CD4-positive, alpha-beta memory T cell (primary cell): ENCODE results near the gene NDRG4. TPM values are rescaled to one million over a fixed set of nuclear protein-coding genes. Genes with fewer than 3 reads are reported as not detected.

Experiments
- CTCF ChIA-PET: fragments of 350-600 bp; sonication (Branson Sonifier 250); formaldehyde crosslinking; loops from one replicate; lab custom pipeline; 2021; ENCODE audit warnings: inconsistent platforms; ENCODE audit not compliant: partially characterized antibody; lab: Charles Lee
- POLR2A ChIA-PET: fragments of 350-600 bp; sonication (Branson Sonifier 250); formaldehyde crosslinking; loops from one replicate; lab custom pipeline; 2021; ENCODE audit not compliant: partially characterized antibody; lab: Charles Lee
- DNase-seq, 5 donors: peaks; one replicate each; pipeline versions ENCODE4 v3.0.0 to v3.0.0-alpha.2; 2020 to 2022; ENCODE audit warnings: mixed read lengths in 1 of 5
- H3K27ac ChIP-seq: one replicate; pipeline ENCODE4 v1.7.0; 2013; ENCODE audit warnings: low read depth, low read length
- H3K27me3 ChIP-seq: 2 replicates; pipeline ENCODE4 v1.7.0; 2013; ENCODE audit warnings: mild to moderate bottlenecking, low read length, moderate library complexity; ENCODE audit not compliant: insufficient read depth
- H3K36me3 ChIP-seq: 2 replicates; pipeline ENCODE4 v1.7.0; 2013; ENCODE audit warnings: mild to moderate bottlenecking, low read length, moderate library complexity; ENCODE audit not compliant: insufficient read depth
- H3K4me1 ChIP-seq: 2 replicates; pipeline ENCODE4 v1.7.0; 2013; ENCODE audit warnings: mild to moderate bottlenecking, low read length, moderate library complexity; ENCODE audit not compliant: insufficient read depth
- H3K4me3 ChIP-seq, 2 donors: one replicate each; pipeline ENCODE4 v1.7.0; 2013; ENCODE audit warnings: low read length in 2 of 2, mild to moderate bottlenecking in 1 of 2
- H3K9me3 ChIP-seq, 2 donors: one replicate each; pipeline ENCODE4 v1.7.0; 2013; ENCODE audit warnings: low read length in 2 of 2, control low read depth in 1 of 2; ENCODE audit not compliant: control insufficient read depth in 1 of 2
- H3K27ac Mint-ChIP-seq, 7 donors: one replicate each; pipeline ENCODE4 v1.8.0; 2020 to 2021; ENCODE audit warnings: mixed read lengths in 7 of 7, mild to moderate bottlenecking in 6 of 7, inconsistent platforms in 3 of 7, moderate library complexity in 3 of 7
- H3K27me3 Mint-ChIP-seq, 2 donors: one replicate each; pipeline ENCODE4 v1.8.0; 2020 to 2021; ENCODE audit warnings: mixed read lengths in 2 of 2
- H3K36me3 Mint-ChIP-seq, 2 donors: one replicate each; pipeline ENCODE4 v1.8.0; 2020 to 2021; ENCODE audit warnings: mixed read lengths in 2 of 2, inconsistent platforms in 1 of 2, mild to moderate bottlenecking in 1 of 2
- H3K4me1 Mint-ChIP-seq, 4 donors: one replicate each; pipeline ENCODE4 v1.8.0; 2020 to 2021; ENCODE audit warnings: mixed read lengths in 4 of 4, mild to moderate bottlenecking in 1 of 4
- H3K4me3 Mint-ChIP-seq, 8 donors: one replicate each; pipeline ENCODE4 v1.8.0; 2020 to 2021; ENCODE audit warnings: mixed read lengths in 8 of 8, mild to moderate bottlenecking in 7 of 8, moderate library complexity in 6 of 8, inconsistent platforms in 3 of 8
- H3K9me3 Mint-ChIP-seq, 8 donors: one replicate each; pipeline ENCODE4 v1.8.0; 2020 to 2021; ENCODE audit warnings: mixed read lengths in 8 of 8, mild to moderate bottlenecking in 5 of 8, inconsistent platforms in 3 of 8, moderate library complexity in 1 of 8
- intact Hi-C: fragments of 100-400 bp; cut with micrococcal nuclease; formaldehyde crosslinking; loops from one replicate; pipeline ENCODE4 v1.15.1; 2023
- polyA plus RNA-seq, 2 donors: library from polyadenylated mRNA; unstranded; fragments of 300-500 nt; fragmentation: Illumina TruSeq; gene quantifications; one replicate each; pipeline ENCODE4 v1.2.3, GENCODE V29; 2021
- total RNA-seq, 2 experiments: library from RNA; stranded (reverse); gene quantifications; one replicate each; pipeline ENCODE4 v1.2.3, GENCODE V29; 2021

Gene NDRG4
- total and polyA plus RNA-seq, 4 experiments from 2014 or later, result 0.22 to 1.3 (median 1.3) TPM; not detected in 1

DNA sequence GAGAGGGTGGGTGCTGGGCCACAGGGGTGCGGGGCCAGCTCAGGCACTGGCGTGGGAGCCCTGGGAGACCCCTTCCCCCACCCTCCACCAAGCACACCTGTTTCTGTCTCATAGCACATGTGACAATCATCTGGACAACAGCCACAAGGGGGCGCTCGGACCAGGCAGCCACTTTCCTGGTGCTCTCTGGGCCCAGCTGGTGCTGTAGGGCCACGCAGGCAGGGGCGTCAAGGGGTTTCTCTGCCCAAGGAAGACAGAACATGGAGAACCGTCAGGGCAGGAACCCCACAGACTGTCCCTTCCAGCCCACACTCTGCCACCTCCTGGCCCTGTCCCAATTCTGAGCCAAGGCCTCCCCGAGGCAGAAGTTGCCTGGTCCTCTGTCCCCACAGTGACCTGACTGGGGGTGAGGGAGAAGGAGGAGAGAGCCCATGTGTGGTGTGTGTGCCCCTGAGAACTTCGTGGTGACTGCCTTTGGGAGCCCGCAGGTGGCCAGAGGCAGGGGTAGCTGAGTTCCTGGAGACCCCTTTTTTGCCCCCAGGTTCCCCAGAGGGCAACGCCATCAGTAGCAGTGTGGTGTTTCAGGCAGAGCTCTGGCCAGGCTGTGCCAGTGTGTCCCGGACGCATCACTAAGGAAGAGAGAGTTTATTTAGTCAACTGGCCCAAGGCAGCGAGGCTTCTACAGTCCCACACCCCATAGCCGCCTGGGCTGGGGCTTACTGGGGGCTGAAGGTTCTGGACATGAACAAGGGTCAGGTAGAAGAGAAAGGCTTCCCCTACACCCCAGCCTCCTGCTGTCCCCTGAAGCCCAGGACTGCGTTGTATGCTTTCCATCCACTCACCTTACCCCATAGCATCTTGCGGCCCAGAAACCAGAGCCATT is 12.2 kb downstream of the NDRG4 start:
- POLR2A ChIA-PET, result interaction anchor here (1.4 kb wide), 1 partner anchor 244 kb away, joined by 9 read pairs; no protein-coding TSS in a partner anchor
- Mint-ChIP-seq H3K27me3 (no peaks in the 10 kb centered on the region), H3K4me1 (peaks cover 10 to 27% (median 19%) of the 10 kb centered on the region in 4 donors), H3K27ac (peak overlapping the region in 4 of 7 donors; percentile 13 to 80 (median 70)), H3K9me3 (no peaks in the 10 kb centered on the region), H3K36me3 (peaks cover 0 to 3% of the 10 kb centered on the region in 2 donors), H3K4me3 (peak overlapping the region in 2 of 8 donors; percentile 36 to 84)
- Histone ChIP-seq H3K4me3 (no peak overlapping the region), H3K36me3 (no peaks in the 10 kb centered on the region), H3K4me1 (peaks cover 11% of the 10 kb centered on the region), H3K9me3 (no peaks in the 10 kb centered on the region), H3K27ac (no peak overlapping the region), H3K27me3 (no peaks in the 10 kb centered on the region)
- CTCF ChIA-PET, result interaction anchor here (0.9 to 8.2 kb wide), 10 partner anchors 8 to 253 kb away, joined by 3 to 120 read pairs (median 4); partner anchors contain the start of genes GINS3 and SLC38A7
- peak; percentile 72 to 79 (median 72) for DNase-seq
- intact Hi-C loops, result loop anchor here (1.0 kb wide), 1 partner anchor 244 kb away; no protein-coding TSS in a partner anchor

GRCh38 chr16:58513874-58514273 is 13.9 kb downstream of the NDRG4 start:
- Mint-ChIP-seq H3K4me1 (peaks cover 10 to 34% (median 20%) of the 10 kb centered on the region in 4 donors), H3K27ac (peak overlapping the region in 2 of 7 donors; percentile 51 to 87), H3K9me3 (no peaks in the 10 kb centered on the region), H3K27me3 (no peaks in the 10 kb centered on the region), H3K36me3 (peaks cover 9 to 15% of the 10 kb centered on the region in 2 donors), H3K4me3 (peak overlapping the region in 1 of 8 donors; percentile 52)
- Histone ChIP-seq H3K9me3 (no peaks in the 10 kb centered on the region), H3K27ac (no peak overlapping the region), H3K4me3 (no peak overlapping the region), H3K36me3 (peaks cover 3% of the 10 kb centered on the region), H3K4me1 (peaks cover 12% of the 10 kb centered on the region), H3K27me3 (no peaks in the 10 kb centered on the region)
- DNase-seq, result no peak
- intact Hi-C loops, result no loop called here
- ChIA-PET CTCF (interaction anchor here (0.7 to 8.2 kb wide), 5 partner anchors 10 to 241 kb away, joined by 3 to 120 read pairs (median 6); no protein-coding TSS in a partner anchor), POLR2A (interaction anchor here (2.3 kb wide), 1 partner anchor 242 kb away, joined by 9 read pairs; no protein-coding TSS in a partner anchor)

GRCh38 chr16:58515125-58515870 is 15.4 kb downstream of the NDRG4 start, which contains the start of gene SETD6:
TSS of gene SETD6 (plus strand) at chr16:58515517. CDS start at chr16:58515538, 21 bp downstream.
- H3K4me3 ChIP-seq, result peak within 1 kb of the TSS; percentile 42 to 89
- H3K36me3 ChIP-seq, result peaks cover 14% of the 10 kb centered on the region
- CTCF ChIA-PET, result interaction anchor here (0.6 to 8.2 kb wide), 4 partner anchors 9 to 240 kb away, joined by 3 to 120 read pairs (median 4); no protein-coding TSS in a partner anchor
- peak within 1 kb of the TSS; percentile 63 for H3K27ac ChIP-seq
- H3K27me3 ChIP-seq, result no peaks in the 10 kb centered on the region
- peak within 1 kb of the TSS; percentile 79 to 94 (median 90) for H3K27ac Mint-ChIP-seq
- H3K4me1 Mint-ChIP-seq, result peaks cover 10 to 34% (median 20%) of the 10 kb centered on the region in 4 donors
- H3K4me3 Mint-ChIP-seq, result peak within 1 kb of the TSS; percentile 85 to 92 (median 90)
- intact Hi-C loops, result loop anchor here (1.0 kb wide), 1 partner anchor 115 kb away; no protein-coding TSS in a partner anchor
- POLR2A ChIA-PET, result interaction anchor here (0.6 to 2.3 kb wide), 3 partner anchors 114 to 242 kb away, joined by 3 to 9 read pairs (median 6); partner anchors contain the start of gene CNOT1
- H3K4me1 ChIP-seq, result peaks cover 12% of the 10 kb centered on the region
- peaks cover 17 to 27% of the 10 kb centered on the region in 2 donors for H3K36me3 Mint-ChIP-seq
- H3K9me3 Mint-ChIP-seq, result no peaks in the 10 kb centered on the region
- H3K27me3 Mint-ChIP-seq, result no peaks in the 10 kb centered on the region
- peak; percentile 54 to 69 (median 66) for DNase-seq
- no peaks in the 10 kb centered on the region for H3K9me3 ChIP-seq

- Mint-ChIP-seq H3K27me3 (no peaks in the 10 kb centered on the region), H3K9me3 (no peaks in the 10 kb centered on the region), H3K4me1 (peaks cover 10 to 34% (median 20%) of the 10 kb centered on the region in 4 donors), H3K27ac (peak overlapping the region in 5 of 7 donors; percentile 23 to 91 (median 87)), H3K4me3 (peak overlapping the region; percentile 85 to 92 (median 90)), H3K36me3 (peaks cover 25 to 35% of the 10 kb centered on the region in 2 donors)
- H3K27me3 ChIP-seq, result no peaks in the 10 kb centered on the region
- peak overlapping the region; percentile 42 to 89 for H3K4me3 ChIP-seq
- H3K36me3 ChIP-seq, result peaks cover 23% of the 10 kb centered on the region
- CTCF ChIA-PET, result interaction anchor here (0.8 to 8.2 kb wide), 2 partner anchors 239 to 240 kb away, joined by 3 to 120 read pairs; no protein-coding TSS in a partner anchor
- H3K9me3 ChIP-seq, result no peaks in the 10 kb centered on the region
- intact Hi-C loops, result loop anchor here (1.0 kb wide), 1 partner anchor 114 kb away; no protein-coding TSS in a partner anchor
- peaks cover 12% of the 10 kb centered on the region for H3K4me1 ChIP-seq
- peak overlapping the region; percentile 63 for H3K27ac ChIP-seq
- POLR2A ChIA-PET, result interaction anchor here (0.7 to 1.2 kb wide), 3 partner anchors 26 to 123 kb away, joined by 3 to 6 read pairs (median 3); partner anchors contain the start of gene CNOT1
- DNase-seq, result peak; percentile 43 to 62 (median 54)
These were observed 16.2 kb downstream of the NDRG4 start for GRCh38 chr16:58515871-58516767.

- H3K9me3 ChIP-seq, result no peaks in the 10 kb centered on the region
- H3K4me3 ChIP-seq, result no peak overlapping the region
- peaks cover 27% of the 10 kb centered on the region for H3K36me3 ChIP-seq
- H3K4me1 Mint-ChIP-seq, result peaks cover 10 to 32% (median 20%) of the 10 kb centered on the region in 4 donors
- H3K9me3 Mint-ChIP-seq, result no peaks in the 10 kb centered on the region
- H3K27me3 ChIP-seq, result no peaks in the 10 kb centered on the region
- H3K27ac ChIP-seq, result no peak overlapping the region
- H3K27ac Mint-ChIP-seq, result peak overlapping the region in 6 of 7 donors; percentile 10 to 74 (median 47)
- peaks cover 28 to 40% of the 10 kb centered on the region in 2 donors for H3K36me3 Mint-ChIP-seq
- H3K4me3 Mint-ChIP-seq, result peak overlapping the region; percentile 53 to 84 (median 72)
- H3K27me3 Mint-ChIP-seq, result no peaks in the 10 kb centered on the region
- no peak for DNase-seq
- ChIA-PET POLR2A (interaction anchor here (0.7 to 1.2 kb wide), 3 partner anchors 26 to 124 kb away, joined by 3 to 6 read pairs (median 3); partner anchors contain the start of gene CNOT1), CTCF (interaction anchor here (0.8 kb wide), 1 partner anchor 239 kb away, joined by 3 read pairs; no protein-coding TSS in a partner anchor)
- H3K4me1 ChIP-seq, result peaks cover 12% of the 10 kb centered on the region
- intact Hi-C loops, result no loop called here
These were observed 16.8 kb downstream of the NDRG4 start for GRCh38 chr16:58516768-58517107.
